HG03575 (cell line): ENCODE results near the gene RARRES1.

Experiments used
- ATAC-seq: cut with Tn5 transposase; IDR thresholded peaks from one replicate; pipeline ENCODE4 v1.9.1; 2021; ENCODE audit not compliant: unreplicated experiment, insufficient number of reproducible peaks, low FRiP score; ENCODE audit errors: extremely low read depth

RARRES1 gene

GRCh38 chr3:158731938-158732855 is at the start of gene RARRES1:
RARRES1 (minus strand) TSS chr3:158732457; CDS start chr3:158732415, 42 bp downstream.
- ATAC-seq = no peak

GRCh38 chr3:158781849-158782248 is 49.6 kb upstream of the RARRES1 start:
- ATAC-seq = no peak

GRCh38 chr3:158781191-158781590 is 48.9 kb upstream of the RARRES1 start:
- no peak for ATAC-seq

GRCh38 chr3:158780766-158781165 is 48.5 kb upstream of the RARRES1 start:
- ATAC-seq = no peak

- no peak for ATAC-seq
Observed at GRCh38 chr3:158777161-158777873, 45.1 kb upstream of the RARRES1 start.

GRCh38 chr3:158776531-158776930 is 44.3 kb upstream of the RARRES1 start:
- no peak for ATAC-seq

GRCh38 chr3:158775426-158776410 is 43.5 kb upstream of the RARRES1 start:
- no peak for ATAC-seq

- no peak for ATAC-seq
Observed at GRCh38 chr3:158774965-158775364, 42.7 kb upstream of the RARRES1 start.

GRCh38 chr3:158773845-158774830 is 41.9 kb upstream of the RARRES1 start:
- ATAC-seq = no peak

- no peak for ATAC-seq
Observed at GRCh38 chr3:158773166-158773565, 40.9 kb upstream of the RARRES1 start.

GRCh38 chr3:158771982-158772381 is 39.7 kb upstream of the RARRES1 start:
- ATAC-seq = no peak

GRCh38 chr3:158771577-158771976 is 39.3 kb upstream of the RARRES1 start:
- no peak for ATAC-seq

- ATAC-seq = no peak
Observed at GRCh38 chr3:158770741-158771350, 38.6 kb upstream of the RARRES1 start.

GRCh38 chr3:158769952-158770740 is 37.9 kb upstream of the RARRES1 start:
- ATAC-seq = no peak

- no peak for ATAC-seq
Observed at GRCh38 chr3:158769549-158769948, 37.3 kb upstream of the RARRES1 start.

GRCh38 chr3:158768881-158769543 is 36.8 kb upstream of the RARRES1 start:
- no peak for ATAC-seq
